Measurements from ENCODE around the gene POLR1A.

The POLR1A gene

GRCh38 chr2:85974390-85974789 is 131.3 kb downstream of the POLR1A start:
- peaks cover 6% of the 10 kb centered on the region for H3K9me3 Mint-ChIP-seq
- H3K27ac Mint-ChIP-seq = no peak overlapping the region
- H3K36me3 Mint-ChIP-seq (ENCODE audit: low read depth) = no peaks in the 10 kb centered on the region
- H3K4me1 Mint-ChIP-seq (ENCODE audit: low read depth) = no peaks in the 10 kb centered on the region
- H3K4me3 Mint-ChIP-seq = no peak overlapping the region
- H3K27me3 Mint-ChIP-seq = no peaks in the 10 kb centered on the region
- no peak for DNase-seq

- no peak overlapping the region for H3K27ac Mint-ChIP-seq
- H3K27me3 Mint-ChIP-seq = no peaks in the 10 kb centered on the region
- DNase-seq = no peak
- peaks cover 6% of the 10 kb centered on the region for H3K9me3 Mint-ChIP-seq
- H3K4me3 Mint-ChIP-seq = no peak overlapping the region
- no peaks in the 10 kb centered on the region for H3K36me3 Mint-ChIP-seq (ENCODE audit: low read depth)
- no peaks in the 10 kb centered on the region for H3K4me1 Mint-ChIP-seq (ENCODE audit: low read depth)
These were observed 133.3 kb downstream of the POLR1A start for GRCh38 chr2:85972355-85972754.

- no peak overlapping the region for H3K27ac Mint-ChIP-seq
- H3K4me3 Mint-ChIP-seq = no peak overlapping the region
- no peak for DNase-seq
These were observed 134.3 kb downstream of the POLR1A start for GRCh38 chr2:85971366-85971765.

More at GRCh38 chr2:85971366-85971765, 134.3 kb downstream of the POLR1A start:
- H3K36me3 Mint-ChIP-seq (ENCODE audit: low read depth) = no peaks in the 10 kb centered on the region
- no peaks in the 10 kb centered on the region for H3K4me1 Mint-ChIP-seq (ENCODE audit: low read depth)
- peaks cover 6% of the 10 kb centered on the region for H3K9me3 Mint-ChIP-seq
- no peaks in the 10 kb centered on the region for H3K27me3 Mint-ChIP-seq

Data from activated T-cell treated with anti-CD3 and anti-CD28 coated beads, Interleukin-2, amount 50 U/mL, for 24 hours (primary cell).